ENCODE results near the gene PSME2. TPM values are rescaled to one million over a fixed set of nuclear protein-coding genes. Genes with fewer than 3 reads are reported as not detected.
A peak's percentile ranks its signal among the peaks of the same experiment; 100 is the strongest.

PSME2 gene
- total RNA-seq, 1 experiment from 2014 or later: 188 TPM

DNA sequence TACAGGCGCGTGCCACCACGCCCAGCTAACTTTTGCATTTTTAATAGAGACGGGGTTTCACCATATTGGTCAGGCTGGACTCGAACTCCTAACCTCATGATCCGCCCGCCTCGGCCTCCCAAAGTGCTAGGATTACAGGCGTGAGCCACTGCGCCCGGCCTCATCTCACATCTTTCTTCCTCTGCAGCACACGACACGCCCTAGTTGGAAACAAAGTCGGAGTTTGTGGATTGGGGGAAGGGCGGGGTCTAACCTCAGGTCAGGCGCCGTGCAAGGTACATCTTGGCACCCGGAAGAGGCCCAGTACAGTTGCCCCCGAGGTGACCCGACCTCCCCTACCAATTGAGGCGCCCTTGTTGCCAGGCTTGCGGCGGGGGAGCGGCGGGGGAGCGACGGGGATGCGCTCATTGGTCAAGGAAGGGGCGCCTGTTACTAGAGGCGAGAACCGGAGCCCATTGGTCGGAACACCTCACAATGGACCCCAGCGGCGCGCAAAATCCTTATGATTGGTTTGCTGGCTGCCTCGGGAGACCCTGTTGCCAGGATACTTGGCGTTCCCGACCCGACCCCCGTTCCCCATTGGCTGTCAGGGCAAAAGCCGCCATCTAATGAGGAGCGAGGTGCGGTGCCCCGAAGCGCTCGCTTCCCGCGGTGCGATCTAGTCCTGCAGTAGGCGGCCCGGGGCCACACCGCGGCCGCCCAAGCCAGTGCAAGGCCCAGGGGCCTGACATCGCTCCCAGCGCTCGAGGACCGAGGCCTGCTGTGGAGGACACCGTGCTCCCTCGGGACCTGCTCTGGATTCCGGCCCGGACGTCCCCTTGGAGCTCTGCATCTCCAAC, 25.2 kb upstream of the PSME2 start, which contains the start of gene REC8:
REC8 (plus strand) TSS at position 659 of the 839 bp plus-strand sequence. CDS start 473 bp downstream, outside the sequence.
- Histone ChIP-seq H3K27me3 (ENCODE audit: control insufficient read depth, insufficient read depth, low read length) (no peaks in the 10 kb centered on the region), H3K9me3 (ENCODE audit: control insufficient read depth, insufficient read depth, low read depth, low read length) (no peaks in the 10 kb centered on the region), H3K4me3 (ENCODE audit: low read depth in 2 of 2, low read length in 2 of 2) (peak within 1 kb of the TSS in 1 of 2 experiments; percentile 16; a peak in 1 of 4 replicates), H3K36me3 (ENCODE audit: control insufficient read depth, insufficient read depth, low read length) (no peaks in the 10 kb centered on the region), H3K4me1 (ENCODE audit: control insufficient read depth, insufficient read depth, low read length) (no peaks in the 10 kb centered on the region), H3K27ac (ENCODE audit: low read length) (no peak within 1 kb of the TSS)
- TF ChIP-seq POLR2AphosphoS5 (IDR thresholded peaks at IDR 0.05; ENCODE audit: low read depth, low read length) (no peak), SIN3A (IDR thresholded peaks at IDR 0.05; ENCODE audit: borderline replicate concordance, insufficient read depth, low read depth, low read length) (no peak), TCF7L2 (IDR thresholded peaks at IDR 0.05; ENCODE audit: low read depth, low read length) (no peak)
- TF ChIP-seq, protein P1, sequence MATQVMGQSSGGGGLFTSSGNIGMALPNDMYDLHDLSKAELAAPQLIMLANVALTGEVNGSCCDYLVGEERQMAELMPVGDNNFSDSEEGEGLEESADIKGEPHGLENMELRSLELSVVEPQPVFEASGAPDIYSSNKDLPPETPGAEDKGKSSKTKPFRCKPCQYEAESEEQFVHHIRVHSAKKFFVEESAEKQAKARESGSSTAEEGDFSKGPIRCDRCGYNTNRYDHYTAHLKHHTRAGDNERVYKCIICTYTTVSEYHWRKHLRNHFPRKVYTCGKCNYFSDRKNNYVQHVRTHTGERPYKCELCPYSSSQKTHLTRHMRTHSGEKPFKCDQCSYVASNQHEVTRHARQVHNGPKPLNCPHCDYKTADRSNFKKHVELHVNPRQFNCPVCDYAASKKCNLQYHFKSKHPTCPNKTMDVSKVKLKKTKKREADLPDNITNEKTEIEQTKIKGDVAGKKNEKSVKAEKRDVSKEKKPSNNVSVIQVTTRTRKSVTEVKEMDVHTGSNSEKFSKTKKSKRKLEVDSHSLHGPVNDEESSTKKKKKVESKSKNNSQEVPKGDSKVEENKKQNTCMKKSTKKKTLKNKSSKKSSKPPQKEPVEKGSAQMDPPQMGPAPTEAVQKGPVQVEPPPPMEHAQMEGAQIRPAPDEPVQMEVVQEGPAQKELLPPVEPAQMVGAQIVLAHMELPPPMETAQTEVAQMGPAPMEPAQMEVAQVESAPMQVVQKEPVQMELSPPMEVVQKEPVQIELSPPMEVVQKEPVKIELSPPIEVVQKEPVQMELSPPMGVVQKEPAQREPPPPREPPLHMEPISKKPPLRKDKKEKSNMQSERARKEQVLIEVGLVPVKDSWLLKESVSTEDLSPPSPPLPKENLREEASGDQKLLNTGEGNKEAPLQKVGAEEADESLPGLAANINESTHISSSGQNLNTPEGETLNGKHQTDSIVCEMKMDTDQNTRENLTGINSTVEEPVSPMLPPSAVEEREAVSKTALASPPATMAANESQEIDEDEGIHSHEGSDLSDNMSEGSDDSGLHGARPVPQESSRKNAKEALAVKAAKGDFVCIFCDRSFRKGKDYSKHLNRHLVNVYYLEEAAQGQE (IDR thresholded peaks at IDR 0.05; ENCODE audit: insufficient read depth in 1 of 2, low read depth in 2 of 2, low read length in 1 of 2): no peak
- TF ChIP-seq, protein P2, sequence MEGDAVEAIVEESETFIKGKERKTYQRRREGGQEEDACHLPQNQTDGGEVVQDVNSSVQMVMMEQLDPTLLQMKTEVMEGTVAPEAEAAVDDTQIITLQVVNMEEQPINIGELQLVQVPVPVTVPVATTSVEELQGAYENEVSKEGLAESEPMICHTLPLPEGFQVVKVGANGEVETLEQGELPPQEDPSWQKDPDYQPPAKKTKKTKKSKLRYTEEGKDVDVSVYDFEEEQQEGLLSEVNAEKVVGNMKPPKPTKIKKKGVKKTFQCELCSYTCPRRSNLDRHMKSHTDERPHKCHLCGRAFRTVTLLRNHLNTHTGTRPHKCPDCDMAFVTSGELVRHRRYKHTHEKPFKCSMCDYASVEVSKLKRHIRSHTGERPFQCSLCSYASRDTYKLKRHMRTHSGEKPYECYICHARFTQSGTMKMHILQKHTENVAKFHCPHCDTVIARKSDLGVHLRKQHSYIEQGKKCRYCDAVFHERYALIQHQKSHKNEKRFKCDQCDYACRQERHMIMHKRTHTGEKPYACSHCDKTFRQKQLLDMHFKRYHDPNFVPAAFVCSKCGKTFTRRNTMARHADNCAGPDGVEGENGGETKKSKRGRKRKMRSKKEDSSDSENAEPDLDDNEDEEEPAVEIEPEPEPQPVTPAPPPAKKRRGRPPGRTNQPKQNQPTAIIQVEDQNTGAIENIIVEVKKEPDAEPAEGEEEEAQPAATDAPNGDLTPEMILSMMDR (IDR thresholded peaks at IDR 0.05): no peak
- ChIA-PET POLR2A (no interaction called here), CTCF (no interaction called here)
- ATAC-seq: no peak
- no TSS peak for BruUV-seq (replicated peaks)
- no peak for DNase-seq (ENCODE audit: low read depth, low spot score)
- in situ Hi-C loops (cut with HindIII; ENCODE audit: low pct_unique_long_range_greater_than_20kb, low sequenced_read_pairs) (no loop called here), intact Hi-C loops (cut with micrococcal nuclease; ENCODE audit: unreplicated experiment) (no loop called here)

DNA sequence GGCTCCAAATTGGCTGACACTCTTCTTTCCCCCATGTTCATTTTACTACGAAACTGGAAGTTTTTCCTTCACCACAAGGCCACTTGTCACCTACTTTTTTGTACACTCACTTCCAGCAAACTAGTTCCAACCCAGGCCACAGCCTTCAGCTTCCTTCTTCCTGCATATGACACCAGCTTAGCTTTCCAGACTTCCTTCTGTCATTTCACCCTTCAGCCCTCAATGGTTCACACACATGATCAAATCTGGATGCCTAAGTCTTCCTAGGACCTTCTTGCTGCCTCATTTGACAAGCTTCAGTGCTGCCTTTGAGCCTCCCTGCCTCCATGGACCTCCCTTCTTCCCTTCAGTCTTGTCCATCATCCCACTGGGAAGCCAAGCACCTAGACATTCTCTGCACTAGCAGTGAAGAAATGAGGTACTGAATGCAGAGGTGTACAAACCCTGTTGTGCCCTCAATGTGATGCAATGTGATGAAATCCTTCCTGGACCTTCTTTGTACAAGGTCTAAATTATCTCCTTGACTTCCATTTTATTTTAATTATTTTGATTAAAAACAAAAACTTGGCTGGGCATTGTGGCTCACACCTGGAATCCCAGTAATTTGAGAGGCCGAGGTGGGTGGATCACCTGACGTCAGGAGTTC, 21.2 kb upstream of the PSME2 start:
- TF ChIP-seq, protein P2 (IDR thresholded peaks at IDR 0.05): no peak
- TF ChIP-seq TCF7L2 (IDR thresholded peaks at IDR 0.05; ENCODE audit: low read depth, low read length) (no peak), SIN3A (IDR thresholded peaks at IDR 0.05; ENCODE audit: borderline replicate concordance, insufficient read depth, low read depth, low read length) (no peak), POLR2AphosphoS5 (IDR thresholded peaks at IDR 0.05; ENCODE audit: low read depth, low read length) (no peak)
- TF ChIP-seq, protein P1 (IDR thresholded peaks at IDR 0.05; ENCODE audit: insufficient read depth in 1 of 2, low read depth in 2 of 2, low read length in 1 of 2): no peak
- ChIA-PET CTCF (no interaction called here), POLR2A (no interaction called here)
- Histone ChIP-seq H3K9me3 (ENCODE audit: control insufficient read depth, insufficient read depth, low read depth, low read length) (no peaks in the 10 kb centered on the region), H3K36me3 (ENCODE audit: control insufficient read depth, insufficient read depth, low read length) (no peaks in the 10 kb centered on the region; the same call in none of the 2 replicates), H3K4me3 (ENCODE audit: low read depth in 2 of 2, low read length in 2 of 2) (no peak overlapping the region), H3K27ac (ENCODE audit: low read length) (no peak overlapping the region), H3K4me1 (ENCODE audit: control insufficient read depth, insufficient read depth, low read length) (no peaks in the 10 kb centered on the region), H3K27me3 (ENCODE audit: control insufficient read depth, insufficient read depth, low read length) (no peaks in the 10 kb centered on the region)
- in situ Hi-C loops (cut with HindIII; ENCODE audit: low pct_unique_long_range_greater_than_20kb, low sequenced_read_pairs) (no loop called here), intact Hi-C loops (cut with micrococcal nuclease; ENCODE audit: unreplicated experiment) (no loop called here)
- no TSS peak for BruUV-seq (replicated peaks)
- DNase-seq (ENCODE audit: low read depth, low spot score): no peak
- no peak for ATAC-seq
